GM12865 (cell line): Measurements from ENCODE around the gene PAPPA.

Source experiments
- DNase-seq: peaks from one replicate; pipeline ENCODE4 v3.0.0; 2010; ENCODE audit warnings: low read depth
- H3K4me3 ChIP-seq: 2 replicates; pipeline ENCODE4 v1.5.1; 2011; ENCODE audit warnings: mild to moderate bottlenecking, low read depth, low read length, control low read depth
- CTCF ChIP-seq: IDR thresholded peaks from 2 replicates; pipeline ENCODE4 v1.5.1; 2011; ENCODE audit warnings: low read length, control low read depth, low read depth, inconsistent platforms; ENCODE audit not compliant: insufficient read depth; ENCODE audit errors: missing control alignments

The PAPPA gene

GRCh38 chr9:116379821-116380220 is 226.2 kb downstream of the PAPPA start:
- H3K4me3 ChIP-seq = no peak overlapping the region
- DNase-seq = no peak
- no peak for TF ChIP-seq CTCF

- TF ChIP-seq CTCF = no peak
- H3K4me3 ChIP-seq = no peak overlapping the region
- no peak for DNase-seq
These were observed 227.0 kb downstream of the PAPPA start for GRCh38 chr9:116380496-116380995.

- TF ChIP-seq CTCF = no peak
- DNase-seq = no peak
- H3K4me3 ChIP-seq = no peak overlapping the region
These were observed 227.8 kb downstream of the PAPPA start for GRCh38 chr9:116381350-116381749.

- TF ChIP-seq CTCF = no peak
- DNase-seq = no peak
These were observed 228.5 kb downstream of the PAPPA start for GRCh38 chr9:116382053-116382452.

GRCh38 chr9:116383133-116383532 is 229.5 kb downstream of the PAPPA start:
- TF ChIP-seq CTCF = no peak
- DNase-seq = no peak
- no peak overlapping the region for H3K4me3 ChIP-seq

More at GRCh38 chr9:116382053-116382452, 228.5 kb downstream of the PAPPA start:
- no peak overlapping the region for H3K4me3 ChIP-seq

GRCh38 chr9:116383936-116384335 is 230.3 kb downstream of the PAPPA start:
- no peak for DNase-seq
- TF ChIP-seq CTCF = no peak
- no peak overlapping the region for H3K4me3 ChIP-seq

GRCh38 chr9:116387934-116388698 is 234.5 kb downstream of the PAPPA start:
- TF ChIP-seq CTCF = no peak
- peak; percentile 24 for DNase-seq
- H3K4me3 ChIP-seq = no peak overlapping the region
